H9 (cell line): Measurements from ENCODE around the gene CFAP69. TPM values are rescaled to one million over a fixed set of nuclear protein-coding genes. Genes with fewer than 3 reads are reported as not detected.

Source experiments
- DNase-seq: peaks from one replicate; pipeline ENCODE4 v3.0.0-alpha.2; 2017
- H2AFZ ChIP-seq: one replicate; pipeline ENCODE4 v1.6.1; 2013; ENCODE audit warnings: mild to moderate bottlenecking, low read length, control low read depth, moderate library complexity
- H2AK5ac ChIP-seq: 2 replicates; pipeline ENCODE4 v1.6.1; 2013; ENCODE audit warnings: low read length, control low read depth, mixed read lengths; ENCODE audit not compliant: insufficient read length
- H2BK120ac ChIP-seq: one replicate; pipeline ENCODE4 v1.6.1; 2013; ENCODE audit warnings: low read depth, mild to moderate bottlenecking, low read length, control low read depth, inconsistent platforms; ENCODE audit not compliant: poor library complexity, severe bottlenecking
- H2BK12ac ChIP-seq: 2 replicates; pipeline ENCODE4 v1.6.1; 2013; ENCODE audit warnings: low read length, control low read depth, mixed read lengths, low read depth; ENCODE audit not compliant: insufficient read length
- H2BK15ac ChIP-seq: 2 replicates; pipeline ENCODE4 v1.6.1; 2013; ENCODE audit warnings: low read depth, low read length, control low read depth
- H2BK20ac ChIP-seq: one replicate; pipeline ENCODE4 v1.6.1; 2013; ENCODE audit warnings: low read depth, mild to moderate bottlenecking, low read length, control low read depth, inconsistent platforms; ENCODE audit not compliant: poor library complexity, severe bottlenecking
- H2BK5ac ChIP-seq: 2 replicates; pipeline ENCODE4 v1.6.1; 2013; ENCODE audit warnings: low read length, control low read depth, mixed read lengths; ENCODE audit not compliant: insufficient read length
- H3K14ac ChIP-seq: 2 replicates; pipeline ENCODE4 v1.6.1; 2013; ENCODE audit warnings: low read length, control low read depth; ENCODE audit not compliant: insufficient read depth
- H3K18ac ChIP-seq: 2 replicates; pipeline ENCODE4 v1.6.1; 2013; ENCODE audit warnings: low read depth, mild to moderate bottlenecking, mixed read lengths, low read length, control low read depth; ENCODE audit not compliant: insufficient read length
- H3K23ac ChIP-seq: 2 replicates; pipeline ENCODE4 v1.6.1; 2013; ENCODE audit warnings: low read length, control low read depth, mixed read lengths, low read depth; ENCODE audit not compliant: insufficient read length
- H3K23me2 ChIP-seq: 2 replicates; pipeline ENCODE4 v1.6.1; 2013; ENCODE audit warnings: low read depth, mild to moderate bottlenecking, mixed read lengths, low read length, control low read depth; ENCODE audit not compliant: insufficient read length, poor library complexity, severe bottlenecking
- H3K27ac ChIP-seq: 2 replicates; pipeline ENCODE4 v1.5.1; 2013; ENCODE audit warnings: low read length, control low read depth, mixed read lengths, low read depth; ENCODE audit not compliant: insufficient read length
- H3K27me3 ChIP-seq: 2 replicates; pipeline ENCODE4 v1.6.1; 2013; ENCODE audit warnings: low read length, control low read depth, inconsistent platforms; ENCODE audit not compliant: insufficient read depth
- H3K4ac ChIP-seq: 2 replicates; pipeline ENCODE4 v1.6.1; 2013; ENCODE audit warnings: low read depth, mild to moderate bottlenecking, control low read depth, inconsistent platforms, low read length, moderate library complexity
- H3K4me1 ChIP-seq: 2 replicates; pipeline ENCODE4 v1.6.1; 2013; ENCODE audit warnings: low read length, control low read depth, inconsistent platforms; ENCODE audit not compliant: insufficient read depth
- H3K4me2 ChIP-seq: 2 replicates; pipeline ENCODE4 v1.6.1; 2013; ENCODE audit warnings: low read length, control low read depth, mixed read lengths; ENCODE audit not compliant: insufficient read length, insufficient read depth
- H3K56ac ChIP-seq: 2 replicates; pipeline ENCODE4 v1.6.1; 2013; ENCODE audit warnings: low read depth, mild to moderate bottlenecking, mixed read lengths, low read length, control low read depth; ENCODE audit not compliant: insufficient read length
- H3K79me1 ChIP-seq: 2 replicates; pipeline ENCODE4 v1.6.1; 2013; ENCODE audit warnings: low read depth, mild to moderate bottlenecking, moderate library complexity, low read length, control low read depth, inconsistent platforms; ENCODE audit not compliant: insufficient read depth, poor library complexity, severe bottlenecking
- H3K79me2 ChIP-seq: 2 replicates; pipeline ENCODE4 v1.6.1; 2013; ENCODE audit warnings: low read length, control low read depth, inconsistent platforms; ENCODE audit not compliant: insufficient read depth
- H3K9ac ChIP-seq: 2 replicates; pipeline ENCODE4 v1.6.1; 2013; ENCODE audit warnings: low read length, control low read depth, mixed read lengths; ENCODE audit not compliant: insufficient read length; ENCODE audit errors: extremely low read depth
- H3K9me3 ChIP-seq: one replicate; pipeline ENCODE4 v1.6.1; 2013; ENCODE audit warnings: low read depth, low read length, inconsistent platforms; ENCODE audit not compliant: control insufficient read depth
- H3T11ph ChIP-seq: one replicate; pipeline ENCODE4 v1.6.1; 2013; ENCODE audit warnings: mild to moderate bottlenecking, low read length, control low read depth, inconsistent platforms
- H4K20me1 ChIP-seq: one replicate; pipeline ENCODE4 v1.6.1; 2013; ENCODE audit not compliant: control insufficient read depth, insufficient read length, insufficient read depth
- H4K5ac ChIP-seq: 2 replicates; pipeline ENCODE4 v1.6.1; 2013; ENCODE audit warnings: low read depth, mild to moderate bottlenecking, mixed read lengths, low read length, control low read depth; ENCODE audit not compliant: insufficient read length
- H4K8ac ChIP-seq: replicated peaks from 2 replicates; pipeline ENCODE4 v1.6.1; 2013; ENCODE audit warnings: low read length, control low read depth, mixed read lengths, low read depth; ENCODE audit not compliant: insufficient read length
- H4K91ac ChIP-seq: 2 replicates; pipeline ENCODE4 v1.6.1; 2013; ENCODE audit warnings: low read depth, mild to moderate bottlenecking, moderate library complexity, mixed read lengths, low read length, control low read depth; ENCODE audit not compliant: insufficient read length
- H3K27ac Mint-ChIP-seq, 3 experiments: 2 replicates in 2 of 3; 3 replicates in 1 of 3; pipeline ENCODE4 v1.8.0; 2020 to 2021; ENCODE audit warnings: mixed read lengths in 3 of 3, mild to moderate bottlenecking in 1 of 3, moderate library complexity in 1 of 3
- H3K27me3 Mint-ChIP-seq: 2 replicates; pipeline ENCODE4 v1.8.0; 2021; ENCODE audit warnings: low read depth, mild to moderate bottlenecking, moderate library complexity, mixed read lengths
- H3K36me3 Mint-ChIP-seq, 3 experiments: 2 replicates in 2 of 3; 3 replicates in 1 of 3; pipeline ENCODE4 v1.8.0; 2020 to 2021; ENCODE audit warnings: low read depth in 3 of 3, mixed read lengths in 3 of 3; ENCODE audit not compliant: insufficient read depth in 1 of 3
- H3K4me1 Mint-ChIP-seq, 2 experiments: 2 replicates each; pipeline ENCODE4 v1.8.0; 2020; ENCODE audit warnings: mixed read lengths in 2 of 2
- H3K4me3 Mint-ChIP-seq, 2 experiments: 2 replicates in 1 of 2; 3 replicates in 1 of 2; pipeline ENCODE4 v1.8.0; 2020 to 2021; ENCODE audit warnings: mild to moderate bottlenecking in 2 of 2, mixed read lengths in 2 of 2, moderate library complexity in 1 of 2
- H3K9me3 Mint-ChIP-seq, 2 experiments: 2 replicates in 1 of 2; 3 replicates in 1 of 2; pipeline ENCODE4 v1.8.0; 2020; ENCODE audit warnings: mild to moderate bottlenecking in 2 of 2, mixed read lengths in 2 of 2, moderate library complexity in 1 of 2
- total RNA-seq: library from RNA; stranded (reverse); gene quantifications from 2 replicates; pipeline ENCODE4 v1.2.1, GENCODE V29; 2021
- TF ChIP-seq, protein P1 (sequence below): fragments of 200-600 bp; sonication (generic); conservative IDR thresholded peaks from 3 replicates; pipeline ENCODE4 v1.8.0; 2021; ENCODE audit warnings: antibody characterized with exemption, mild to moderate bottlenecking

Gene CFAP69
- total RNA-seq, 1 experiment from 2014 or later: 2.9 TPM

DNA sequence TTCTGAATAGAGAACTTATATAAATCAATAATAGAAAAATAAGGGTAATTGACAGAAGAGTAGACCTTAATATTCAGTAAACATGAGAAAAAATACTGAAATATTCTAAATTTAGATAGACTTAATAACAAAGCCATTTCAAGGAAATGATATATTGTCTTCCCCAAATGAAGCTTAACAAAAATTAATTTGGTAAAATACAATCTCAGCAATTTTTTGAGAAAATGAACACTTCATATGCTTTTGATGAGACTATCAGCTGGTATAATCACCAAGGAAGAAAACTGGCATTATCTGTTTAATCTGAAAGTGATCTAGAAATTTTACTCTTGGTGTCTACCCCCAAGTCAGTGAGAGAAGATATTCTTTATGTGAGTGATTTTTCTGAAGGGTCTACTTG lies 77.9 kb downstream of the CFAP69 start:
- no peak overlapping the region for H4K5ac ChIP-seq
- no peak overlapping the region for H2AFZ ChIP-seq
- no peak overlapping the region for H2AK5ac ChIP-seq
- peaks cover 30% of the 10 kb centered on the region for H3K27me3 ChIP-seq
- no peak overlapping the region for H2BK12ac ChIP-seq
- H3K23me2 ChIP-seq: peaks cover 5% of the 10 kb centered on the region
- H3K9me3 ChIP-seq: no peaks in the 10 kb centered on the region
- no peak overlapping the region for H2BK5ac ChIP-seq
- peaks cover 13 to 14% of the 10 kb centered on the region in 2 experiments for H3K4me1 Mint-ChIP-seq
- no peaks in the 10 kb centered on the region for H4K20me1 ChIP-seq
- H3K4ac ChIP-seq: no peak overlapping the region
- no peak overlapping the region for H4K91ac ChIP-seq
- H3K27ac Mint-ChIP-seq: no peak overlapping the region
- H3K14ac ChIP-seq: no peak overlapping the region
- H4K8ac ChIP-seq: no peak overlapping the region
- H2BK15ac ChIP-seq: no peak overlapping the region
- no peak overlapping the region for H2BK120ac ChIP-seq
- no peaks in the 10 kb centered on the region for H3K79me1 ChIP-seq
- TF ChIP-seq, protein P1, sequence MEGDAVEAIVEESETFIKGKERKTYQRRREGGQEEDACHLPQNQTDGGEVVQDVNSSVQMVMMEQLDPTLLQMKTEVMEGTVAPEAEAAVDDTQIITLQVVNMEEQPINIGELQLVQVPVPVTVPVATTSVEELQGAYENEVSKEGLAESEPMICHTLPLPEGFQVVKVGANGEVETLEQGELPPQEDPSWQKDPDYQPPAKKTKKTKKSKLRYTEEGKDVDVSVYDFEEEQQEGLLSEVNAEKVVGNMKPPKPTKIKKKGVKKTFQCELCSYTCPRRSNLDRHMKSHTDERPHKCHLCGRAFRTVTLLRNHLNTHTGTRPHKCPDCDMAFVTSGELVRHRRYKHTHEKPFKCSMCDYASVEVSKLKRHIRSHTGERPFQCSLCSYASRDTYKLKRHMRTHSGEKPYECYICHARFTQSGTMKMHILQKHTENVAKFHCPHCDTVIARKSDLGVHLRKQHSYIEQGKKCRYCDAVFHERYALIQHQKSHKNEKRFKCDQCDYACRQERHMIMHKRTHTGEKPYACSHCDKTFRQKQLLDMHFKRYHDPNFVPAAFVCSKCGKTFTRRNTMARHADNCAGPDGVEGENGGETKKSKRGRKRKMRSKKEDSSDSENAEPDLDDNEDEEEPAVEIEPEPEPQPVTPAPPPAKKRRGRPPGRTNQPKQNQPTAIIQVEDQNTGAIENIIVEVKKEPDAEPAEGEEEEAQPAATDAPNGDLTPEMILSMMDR: no peak
- no peak overlapping the region for H3K9ac ChIP-seq
- no peak for DNase-seq
- H3K4me2 ChIP-seq: no peak overlapping the region
- no peaks in the 10 kb centered on the region for H3K79me2 ChIP-seq
- H3K4me1 ChIP-seq: no peaks in the 10 kb centered on the region
- H3T11ph ChIP-seq: no peak overlapping the region
- no peak overlapping the region for H3K27ac ChIP-seq
- H3K9me3 Mint-ChIP-seq: no peaks in the 10 kb centered on the region
- H3K36me3 Mint-ChIP-seq: no peaks in the 10 kb centered on the region; a peak in 1 of 7 replicates
- H3K23ac ChIP-seq: no peak overlapping the region
- H3K27me3 Mint-ChIP-seq: peaks cover 58% of the 10 kb centered on the region
- no peak overlapping the region for H3K18ac ChIP-seq
- no peak overlapping the region for H3K56ac ChIP-seq
- H2BK20ac ChIP-seq: no peak overlapping the region
- no peak overlapping the region for H3K4me3 Mint-ChIP-seq
